ENCODE results near the gene TMEM218. TPM values are rescaled to one million over a fixed set of nuclear protein-coding genes. Genes with fewer than 3 reads are reported as not detected.

Gene TMEM218
- total RNA-seq, 2 donors from 2014 or later = 8.3 to 15.3 TPM

GRCh38 chr11:125136001-125136400 is 24.6 kb upstream of the TMEM218 start:
- Histone ChIP-seq H3K4me3 (no peak overlapping the region), H3K27ac (no peak overlapping the region), H3K4me1 (no peaks in the 10 kb centered on the region), H3K9me3 (no peaks in the 10 kb centered on the region), H3K36me3 (no peaks in the 10 kb centered on the region), H3K27me3 (no peaks in the 10 kb centered on the region)
- peak; percentile 16 for DNase-seq (ENCODE audit: low spot score)
- no peak for TF ChIP-seq CTCF (IDR thresholded peaks at IDR 0.05)

DNA sequence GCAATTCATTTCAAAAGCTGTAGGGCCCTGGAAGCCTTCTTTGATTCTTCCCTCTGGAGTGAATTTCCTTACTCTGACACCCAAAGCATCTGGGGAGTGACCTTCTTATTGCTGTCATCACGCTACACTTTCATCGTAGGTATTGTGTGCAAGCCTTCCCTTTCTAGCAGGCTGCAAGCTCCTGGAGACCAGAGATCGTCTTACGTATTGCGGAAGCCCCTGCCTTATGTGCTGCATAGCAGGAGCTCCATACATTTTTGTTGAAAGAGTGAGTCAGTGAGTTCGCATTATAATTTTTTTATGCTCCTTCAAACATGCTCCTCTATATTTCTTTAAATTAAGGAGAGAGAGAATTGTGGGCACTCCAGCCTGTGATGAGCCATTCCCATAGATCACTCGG is 21.2 kb upstream of the TMEM218 start:
- TF ChIP-seq CTCF (IDR thresholded peaks at IDR 0.05) = no peak
- no peak overlapping the region for H3K27ac ChIP-seq
- H3K27me3 ChIP-seq = no peaks in the 10 kb centered on the region
- H3K4me1 ChIP-seq = no peaks in the 10 kb centered on the region
- DNase-seq (ENCODE audit: low spot score) = no peak
- H3K4me3 ChIP-seq = no peak overlapping the region
- no peaks in the 10 kb centered on the region for H3K9me3 ChIP-seq
- H3K36me3 ChIP-seq = no peaks in the 10 kb centered on the region

DNA sequence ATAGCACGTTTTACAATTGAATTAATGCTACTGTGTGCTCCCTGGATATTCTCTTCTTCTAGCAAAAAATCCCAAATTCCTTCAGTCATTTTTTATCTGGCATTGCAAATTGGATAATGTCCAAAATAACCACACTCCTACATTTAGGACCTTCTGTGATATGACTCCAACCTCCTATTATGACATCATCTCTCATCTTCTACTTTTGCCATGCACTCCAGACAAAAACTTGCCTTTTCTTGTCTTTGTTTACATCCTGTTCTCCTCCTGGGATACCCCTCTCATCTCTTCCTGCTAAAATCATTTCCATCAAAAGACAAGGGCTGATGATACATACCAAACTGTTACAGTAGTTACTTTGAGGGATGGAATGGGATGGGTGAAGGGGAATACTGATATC is 20.6 kb upstream of the TMEM218 start:
- no peaks in the 10 kb centered on the region for H3K36me3 ChIP-seq
- no peaks in the 10 kb centered on the region for H3K4me1 ChIP-seq
- TF ChIP-seq CTCF (IDR thresholded peaks at IDR 0.05) = no peak
- H3K27ac ChIP-seq = no peak overlapping the region
- no peaks in the 10 kb centered on the region for H3K27me3 ChIP-seq
- H3K4me3 ChIP-seq = no peak overlapping the region
- no peaks in the 10 kb centered on the region for H3K9me3 ChIP-seq
- DNase-seq (ENCODE audit: low spot score) = no peak

DNA sequence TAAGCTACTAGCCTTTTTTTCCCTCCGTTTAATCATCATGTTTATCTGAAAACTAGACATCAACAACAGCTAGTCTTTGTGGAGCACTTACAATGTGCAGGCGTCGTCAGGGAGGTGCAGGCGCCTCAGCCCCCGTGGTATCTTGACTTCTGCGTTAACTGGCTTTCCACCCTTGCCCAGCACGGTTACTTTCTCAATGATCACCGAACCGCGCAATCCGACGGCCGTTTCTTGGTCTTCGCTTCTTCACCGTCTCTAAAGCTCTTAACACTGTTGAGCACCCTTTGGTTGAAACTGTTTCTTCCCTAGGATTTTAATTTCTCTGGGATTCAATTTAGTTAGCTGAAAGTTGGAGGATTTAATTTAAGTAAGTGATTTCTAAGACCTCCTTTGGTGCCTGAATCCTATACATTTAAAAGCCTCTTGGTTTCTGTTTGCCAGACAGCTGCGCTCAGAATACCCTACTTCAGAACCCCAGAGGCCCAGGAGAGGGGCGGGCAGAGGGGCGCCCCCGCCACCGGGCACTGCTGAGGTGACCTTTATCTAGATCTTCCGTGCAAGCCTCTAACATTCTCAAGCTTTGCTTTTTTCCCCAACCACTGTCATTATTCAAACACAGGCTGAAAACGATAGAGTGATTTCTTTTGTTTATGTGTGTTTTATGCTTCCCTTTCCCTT is 18.0 kb upstream of the TMEM218 start:
- no peaks in the 10 kb centered on the region for H3K9me3 ChIP-seq
- H3K36me3 ChIP-seq = no peaks in the 10 kb centered on the region
- TF ChIP-seq CTCF (IDR thresholded peaks at IDR 0.05) = no peak
- DNase-seq (ENCODE audit: low spot score) = no peak
- H3K27me3 ChIP-seq = no peaks in the 10 kb centered on the region
- H3K4me1 ChIP-seq = no peaks in the 10 kb centered on the region
- no peak overlapping the region for H3K27ac ChIP-seq
- no peak overlapping the region for H3K4me3 ChIP-seq

DNA sequence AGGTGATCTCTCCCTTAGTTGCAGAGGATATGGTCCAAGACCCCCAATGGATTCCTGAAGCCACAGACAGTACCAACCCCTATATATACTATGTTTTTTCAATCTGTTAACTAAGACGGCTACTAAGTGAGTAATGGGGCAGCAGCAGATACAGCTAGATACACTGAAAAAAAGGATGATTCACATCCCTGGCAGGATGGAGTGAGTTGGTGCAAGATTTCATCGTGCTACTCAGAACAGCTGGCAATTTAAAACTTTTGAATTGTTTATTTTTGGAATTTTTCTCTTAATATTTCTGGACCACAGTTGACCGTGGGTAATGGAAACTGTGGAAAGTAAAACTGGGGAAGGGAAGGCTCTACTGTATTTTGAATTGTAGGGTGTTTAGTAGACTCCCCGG is 17.0 kb upstream of the TMEM218 start:
- no peaks in the 10 kb centered on the region for H3K4me1 ChIP-seq
- no peak for TF ChIP-seq CTCF (IDR thresholded peaks at IDR 0.05)
- no peaks in the 10 kb centered on the region for H3K27me3 ChIP-seq
- DNase-seq (ENCODE audit: low spot score) = no peak
- no peaks in the 10 kb centered on the region for H3K9me3 ChIP-seq
- no peak overlapping the region for H3K27ac ChIP-seq
- H3K4me3 ChIP-seq = no peak overlapping the region
- H3K36me3 ChIP-seq = no peaks in the 10 kb centered on the region

DNA sequence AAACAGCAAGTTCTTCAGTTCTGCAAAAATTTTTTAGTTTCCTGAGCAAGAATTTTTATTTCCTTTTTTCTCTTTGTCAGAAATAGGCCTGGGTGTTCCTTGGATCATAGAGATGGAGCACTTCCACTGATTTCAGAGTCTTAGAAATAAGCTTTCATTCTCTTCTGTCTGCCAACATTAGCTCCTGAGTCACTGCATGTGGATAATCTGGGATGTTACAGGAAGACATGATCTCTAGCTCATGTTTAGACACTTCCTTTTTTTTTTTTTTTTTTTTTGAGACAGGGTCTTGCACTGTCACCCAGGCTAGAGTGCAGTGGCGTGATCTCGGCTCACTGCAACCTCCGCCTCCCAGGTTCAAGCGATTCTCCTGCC is 13.2 kb upstream of the TMEM218 start:
- Histone ChIP-seq H3K4me3 (no peak overlapping the region), H3K27ac (no peak overlapping the region), H3K4me1 (no peaks in the 10 kb centered on the region), H3K9me3 (no peaks in the 10 kb centered on the region), H3K27me3 (no peaks in the 10 kb centered on the region), H3K36me3 (no peaks in the 10 kb centered on the region)
- no peak for TF ChIP-seq CTCF (IDR thresholded peaks at IDR 0.05)
- DNase-seq (ENCODE audit: low spot score) = no peak

Data from right atrium auricular region (tissue), 2 donors.